ENCODE data around the gene KRTAP5-6. TPM values are rescaled to one million over a fixed set of nuclear protein-coding genes. Genes with fewer than 3 reads are reported as not detected.
"Not testable (repeated sequence)": the region's sequence is repeated elsewhere in the genome, so short reads cannot be mapped to it uniquely, and the experiment has no call there.

Gene KRTAP5-6
- total RNA-seq, 2 donors from 2014 or later = not detected

DNA sequence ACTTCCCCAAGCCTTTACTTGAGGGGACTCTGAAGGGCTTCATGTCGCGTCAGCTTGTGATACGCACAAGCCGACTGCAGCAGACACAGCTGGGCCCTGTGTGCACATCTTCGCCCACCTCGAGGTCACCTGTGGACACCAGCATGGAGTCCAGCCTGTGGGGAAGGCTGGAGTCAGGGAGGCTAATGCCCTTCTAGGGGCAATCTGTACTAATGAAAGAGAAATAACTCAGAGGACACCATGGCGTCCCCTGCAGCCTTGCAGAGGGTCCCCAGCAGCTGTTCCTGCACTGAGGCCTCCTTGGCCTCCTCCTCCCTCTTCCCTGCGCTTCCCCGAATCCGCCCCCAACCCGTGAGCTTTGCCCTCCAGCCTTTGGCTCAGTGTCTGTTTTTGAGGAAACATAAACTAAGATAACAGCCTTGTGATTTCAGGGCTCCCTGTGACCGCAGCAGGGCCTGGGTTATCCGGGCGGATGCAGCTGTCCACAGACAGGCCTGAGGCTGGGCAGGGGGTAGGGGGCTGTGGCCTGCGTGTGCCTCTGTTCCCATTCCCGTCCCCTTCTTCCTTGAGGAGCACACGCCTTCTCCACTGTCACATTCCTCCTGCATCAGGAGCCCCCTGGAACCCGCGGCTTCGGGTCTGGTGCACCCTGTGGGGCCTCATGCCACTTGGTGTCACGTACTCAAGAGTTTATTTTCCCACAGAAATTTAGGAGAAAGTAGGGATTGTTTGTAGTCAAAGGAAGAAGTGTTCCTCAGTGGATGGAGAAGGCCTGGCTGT lies 42.4 kb upstream of the KRTAP5-6 start:
- no peak overlapping the region for H3K27ac Mint-ChIP-seq
- no peak for DNase-seq
- peaks cover 13% of the 10 kb centered on the region for H3K27me3 Mint-ChIP-seq (ENCODE audit: low read depth)
- H3K4me3 Mint-ChIP-seq = no peak overlapping the region
- H3K36me3 Mint-ChIP-seq (ENCODE audit: insufficient read depth in 2 of 2) = no peaks in the 10 kb centered on the region
- H3K9me3 Mint-ChIP-seq = no peaks in the 10 kb centered on the region
- ATAC-seq (replicated peaks in 1 of 2) = no peak
- peaks cover 5% of the 10 kb centered on the region for H3K4me1 Mint-ChIP-seq (ENCODE audit: low read depth)

DNA sequence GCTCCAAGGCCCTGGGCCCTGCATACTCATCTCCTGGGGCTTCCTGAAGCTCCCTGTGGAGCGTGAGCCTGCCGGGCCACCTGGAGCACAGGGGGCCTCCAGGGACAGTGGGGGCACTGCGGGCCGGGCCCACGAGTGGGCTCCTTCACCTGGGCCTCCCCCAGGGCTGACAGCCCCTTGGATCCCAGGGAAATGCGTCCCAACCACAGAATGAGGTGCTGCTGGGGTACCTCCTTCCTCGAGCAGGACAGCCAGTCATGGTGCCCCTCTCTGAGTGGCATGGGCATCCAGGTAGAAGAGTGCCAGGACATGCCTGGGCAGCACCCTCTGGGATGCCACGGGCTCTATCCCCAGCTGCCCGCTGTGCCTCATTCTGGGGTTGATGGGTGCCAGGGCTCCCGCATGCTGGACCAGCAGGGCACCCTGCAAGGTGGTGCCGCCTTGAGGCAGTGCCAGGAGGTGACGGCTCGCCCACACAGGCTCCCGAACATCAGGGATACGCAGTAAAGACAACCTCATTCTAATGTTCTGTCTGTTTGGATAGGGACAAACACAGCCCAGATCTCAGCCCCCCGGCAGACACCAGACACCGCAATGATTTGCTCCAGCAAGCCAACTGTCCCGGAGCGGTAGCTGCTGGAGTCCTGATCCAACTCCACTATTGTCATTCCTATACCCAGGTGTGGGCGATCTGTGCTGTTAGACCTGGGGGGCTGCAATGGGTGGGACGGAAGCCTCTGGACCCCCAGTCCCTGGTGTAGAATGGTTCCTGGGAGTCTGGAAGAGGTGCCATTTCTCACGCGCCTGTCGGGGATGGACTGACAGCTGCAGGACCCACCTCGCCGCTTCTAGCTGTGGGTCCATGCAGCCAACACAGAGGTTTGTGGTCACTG lies 41.6 kb upstream of the KRTAP5-6 start:
- H3K4me1 Mint-ChIP-seq (ENCODE audit: low read depth) = peaks cover 10% of the 10 kb centered on the region
- ATAC-seq (replicated peaks in 1 of 2) = no peak
- peaks cover 22% of the 10 kb centered on the region for H3K27me3 Mint-ChIP-seq (ENCODE audit: low read depth)
- no peak overlapping the region for H3K27ac Mint-ChIP-seq
- H3K4me3 Mint-ChIP-seq = no peak overlapping the region
- H3K9me3 Mint-ChIP-seq = no peaks in the 10 kb centered on the region
- DNase-seq = no peak
- no peaks in the 10 kb centered on the region for H3K36me3 Mint-ChIP-seq (ENCODE audit: insufficient read depth in 2 of 2)

DNA sequence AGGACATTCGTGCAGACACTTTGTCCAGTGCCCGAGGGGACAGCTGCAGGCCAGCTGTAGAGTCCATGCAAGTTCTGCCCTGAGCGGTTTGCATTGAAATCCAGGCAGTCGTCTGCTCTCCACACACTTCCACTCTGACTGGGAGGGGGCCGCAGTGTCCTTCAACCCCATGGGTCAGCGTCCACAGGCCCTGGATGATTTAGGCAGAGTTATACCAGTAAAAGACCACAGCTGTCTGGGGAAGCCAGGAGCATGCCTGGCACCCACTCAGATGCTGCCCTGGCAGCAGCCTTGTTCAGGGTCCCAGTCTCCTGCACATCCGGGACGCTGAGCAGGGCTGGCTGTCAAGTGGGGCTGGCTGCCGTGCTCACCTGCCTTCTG lies 40.9 kb upstream of the KRTAP5-6 start:
- Mint-ChIP-seq H3K36me3 (ENCODE audit: insufficient read depth in 2 of 2) (no peaks in the 10 kb centered on the region), H3K4me1 (ENCODE audit: low read depth) (peaks cover 12% of the 10 kb centered on the region), H3K27ac (no peak overlapping the region), H3K27me3 (ENCODE audit: low read depth) (peaks cover 24% of the 10 kb centered on the region), H3K9me3 (no peaks in the 10 kb centered on the region), H3K4me3 (no peak overlapping the region)
- no peak for ATAC-seq (replicated peaks in 1 of 2)
- no peak for DNase-seq

DNA sequence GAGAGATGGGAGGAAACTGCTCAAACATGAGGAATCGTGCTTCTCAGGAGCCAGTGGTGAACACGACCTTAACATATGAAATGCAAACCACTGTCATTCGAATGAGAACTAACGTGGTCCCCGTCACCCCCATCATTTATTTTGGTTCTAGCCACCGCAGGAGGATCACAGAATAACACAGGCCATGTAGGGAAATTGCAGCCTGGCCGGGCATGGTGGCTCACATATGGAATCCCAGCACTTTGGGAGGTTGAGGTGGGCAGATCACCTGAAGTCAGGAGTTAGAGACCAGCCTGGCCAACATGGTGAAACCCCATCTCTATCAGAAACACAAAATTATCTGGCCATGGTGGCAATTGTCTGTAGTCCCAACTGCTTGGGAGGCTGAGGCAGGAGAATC lies 40.3 kb upstream of the KRTAP5-6 start:
- Mint-ChIP-seq H3K36me3 (ENCODE audit: insufficient read depth in 2 of 2) (no peaks in the 10 kb centered on the region), H3K27ac (no peak overlapping the region), H3K4me3 (no peak overlapping the region), H3K27me3 (ENCODE audit: low read depth) (peaks cover 24% of the 10 kb centered on the region), H3K9me3 (no peaks in the 10 kb centered on the region), H3K4me1 (ENCODE audit: low read depth) (peaks cover 12% of the 10 kb centered on the region)
- ATAC-seq (replicated peaks in 1 of 2) (no peak), DNase-seq (no peak)

DNA sequence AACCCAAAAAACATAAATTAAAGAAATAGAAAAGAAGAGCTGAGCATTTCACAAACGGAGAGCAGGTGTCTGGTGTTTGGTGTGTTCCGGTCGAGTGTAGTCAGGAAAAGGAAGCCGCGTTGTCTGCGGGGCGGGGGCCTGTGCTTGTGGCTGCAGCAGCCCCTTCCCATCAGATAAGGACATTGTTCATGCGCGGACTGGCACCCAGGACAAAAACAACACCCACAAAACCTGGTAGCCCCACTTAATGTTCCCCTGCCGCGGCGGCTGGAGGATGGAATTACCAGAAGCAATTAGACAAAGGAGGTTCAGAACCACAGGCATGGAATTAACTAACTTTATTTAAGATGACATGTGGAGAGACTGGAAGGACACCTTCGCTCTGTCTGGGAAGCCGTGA lies 37.5 kb upstream of the KRTAP5-6 start:
- Mint-ChIP-seq H3K4me3 (peak overlapping the region; percentile 51 to 62), H3K36me3 (ENCODE audit: insufficient read depth in 2 of 2) (no peaks in the 10 kb centered on the region), H3K27me3 (ENCODE audit: low read depth) (peaks cover 23% of the 10 kb centered on the region), H3K9me3 (no peaks in the 10 kb centered on the region), H3K27ac (no peak overlapping the region), H3K4me1 (ENCODE audit: low read depth) (peaks cover 12% of the 10 kb centered on the region)
- DNase-seq (no peak), ATAC-seq (replicated peaks in 1 of 2) (no peak)

DNA sequence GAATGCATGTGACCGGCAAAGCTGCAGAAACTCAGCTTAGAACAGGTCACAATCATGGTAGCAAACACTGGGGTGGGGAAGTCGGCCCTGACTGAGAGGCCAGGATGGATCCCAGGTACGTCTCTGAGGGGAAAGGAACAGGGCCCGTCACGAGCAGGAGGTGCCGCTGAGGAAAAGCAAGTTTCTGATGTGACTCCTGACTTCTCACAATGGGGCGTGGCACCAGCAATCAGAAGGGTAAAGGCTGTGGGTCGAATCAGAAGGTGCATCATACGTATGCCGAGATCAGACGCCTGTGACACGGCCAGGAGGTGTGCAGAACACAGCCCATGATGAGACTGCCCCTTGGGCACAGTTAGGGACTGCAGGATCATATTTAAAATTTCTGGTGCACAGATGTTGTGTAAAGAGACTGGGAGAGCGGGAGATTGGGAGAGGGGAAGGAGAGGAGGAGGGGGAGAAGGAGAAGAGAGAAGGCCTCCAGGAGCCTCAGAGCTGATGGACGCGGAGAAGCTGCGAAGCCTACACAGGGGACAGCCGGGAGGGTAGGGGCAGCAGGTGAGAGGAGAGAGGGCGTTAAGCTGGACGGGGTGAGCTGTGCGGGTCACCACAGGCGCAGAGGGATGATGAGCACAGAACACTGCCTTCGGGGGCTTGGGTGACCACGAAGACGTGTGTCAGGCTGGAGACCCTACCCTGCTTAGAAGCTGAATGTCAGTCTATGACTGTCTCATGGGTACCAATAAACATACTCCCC lies 36.7 kb upstream of the KRTAP5-6 start:
- no peak for ATAC-seq (replicated peaks in 1 of 2)
- no peaks in the 10 kb centered on the region for H3K36me3 Mint-ChIP-seq (ENCODE audit: insufficient read depth in 2 of 2)
- no peaks in the 10 kb centered on the region for H3K9me3 Mint-ChIP-seq
- H3K27ac Mint-ChIP-seq = no peak overlapping the region
- H3K27me3 Mint-ChIP-seq (ENCODE audit: low read depth) = peaks cover 17% of the 10 kb centered on the region
- H3K4me1 Mint-ChIP-seq (ENCODE audit: low read depth) = peaks cover 12% of the 10 kb centered on the region
- no peak overlapping the region for H3K4me3 Mint-ChIP-seq
- no peak for DNase-seq

DNA sequence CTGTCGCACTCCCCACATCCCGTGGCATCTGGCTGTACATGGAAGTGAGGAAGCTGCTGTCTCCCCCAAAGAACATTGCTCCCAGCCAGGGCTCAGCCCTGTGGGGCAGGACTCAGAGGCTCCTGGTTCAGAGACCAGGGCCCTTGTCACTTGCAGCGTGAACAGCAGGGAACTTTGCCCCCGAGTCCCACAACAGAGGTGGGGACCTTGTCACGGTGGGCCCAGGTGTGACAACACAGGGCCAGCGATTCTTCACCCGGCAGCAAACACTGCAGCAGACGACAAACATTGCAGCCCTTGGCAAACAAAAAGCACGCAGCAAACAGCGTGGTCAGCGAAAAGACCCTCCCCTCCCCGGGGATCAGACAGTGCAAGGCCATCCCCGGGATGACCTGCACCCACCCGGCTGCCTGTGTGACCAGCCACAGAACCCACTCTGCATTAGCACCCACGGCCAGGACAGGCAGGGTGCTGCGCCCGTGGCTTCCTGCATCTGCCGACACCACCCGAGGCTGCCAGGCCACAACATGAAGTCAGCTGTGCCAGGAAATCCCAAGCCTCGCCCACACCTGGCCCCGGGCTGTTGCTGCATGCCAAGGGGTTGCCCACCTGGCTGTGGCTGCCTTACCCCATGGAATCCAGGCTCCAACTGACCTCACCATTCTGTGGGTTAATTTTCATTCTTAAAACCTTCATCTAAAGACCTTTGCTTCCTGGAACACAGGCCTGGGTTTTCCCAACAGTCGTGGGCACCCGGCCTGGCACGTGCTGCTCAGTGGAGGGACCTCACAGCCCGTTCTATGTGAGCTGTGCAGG lies 35.3 kb upstream of the KRTAP5-6 start:
- Mint-ChIP-seq H3K27me3 (ENCODE audit: low read depth) (peaks cover 17% of the 10 kb centered on the region), H3K4me1 (ENCODE audit: low read depth) (peaks cover 12% of the 10 kb centered on the region)
- H3K4me3 Mint-ChIP-seq; H3K27ac Mint-ChIP-seq; H3K36me3 Mint-ChIP-seq (ENCODE audit: insufficient read depth in 2 of 2); H3K9me3 Mint-ChIP-seq; DNase-seq; ATAC-seq (replicated peaks in 1 of 2): not testable (repeated sequence)

DNA sequence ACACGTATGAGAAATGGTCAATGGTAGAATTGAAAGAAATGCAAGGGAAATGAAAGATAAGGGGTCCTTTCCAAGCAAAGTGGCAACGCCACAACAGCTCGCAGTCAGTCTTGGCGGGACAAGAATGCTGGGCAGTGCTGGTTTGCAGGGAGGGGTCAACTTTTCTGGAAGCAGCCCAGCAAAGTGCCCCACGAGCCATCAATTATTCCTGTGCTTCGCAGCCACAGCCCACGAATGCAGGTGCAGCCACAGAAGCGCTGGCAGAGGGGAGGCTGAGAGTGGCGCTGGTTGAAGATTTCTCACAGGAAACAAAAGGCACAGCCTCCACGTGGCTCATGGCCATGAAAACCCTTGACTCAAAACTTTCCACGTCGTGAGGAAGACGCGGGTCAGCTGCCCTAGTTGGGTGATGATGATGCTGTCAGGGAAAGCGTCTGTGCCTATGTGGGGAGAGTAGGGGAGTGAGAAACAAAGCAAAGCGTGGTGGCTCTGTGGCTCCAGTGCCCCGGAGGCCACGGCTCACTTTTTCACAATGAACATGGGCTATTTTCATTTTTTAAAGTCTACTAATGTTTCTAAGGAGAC lies 34.2 kb upstream of the KRTAP5-6 start:
- not testable (repeated sequence) for H3K4me3 Mint-ChIP-seq; DNase-seq; H3K36me3 Mint-ChIP-seq (ENCODE audit: insufficient read depth in 2 of 2); H3K27ac Mint-ChIP-seq; H3K9me3 Mint-ChIP-seq; ATAC-seq (replicated peaks in 1 of 2)
- Mint-ChIP-seq H3K27me3 (ENCODE audit: low read depth) (peaks cover 20% of the 10 kb centered on the region), H3K4me1 (ENCODE audit: low read depth) (peaks cover 12% of the 10 kb centered on the region)

DNA sequence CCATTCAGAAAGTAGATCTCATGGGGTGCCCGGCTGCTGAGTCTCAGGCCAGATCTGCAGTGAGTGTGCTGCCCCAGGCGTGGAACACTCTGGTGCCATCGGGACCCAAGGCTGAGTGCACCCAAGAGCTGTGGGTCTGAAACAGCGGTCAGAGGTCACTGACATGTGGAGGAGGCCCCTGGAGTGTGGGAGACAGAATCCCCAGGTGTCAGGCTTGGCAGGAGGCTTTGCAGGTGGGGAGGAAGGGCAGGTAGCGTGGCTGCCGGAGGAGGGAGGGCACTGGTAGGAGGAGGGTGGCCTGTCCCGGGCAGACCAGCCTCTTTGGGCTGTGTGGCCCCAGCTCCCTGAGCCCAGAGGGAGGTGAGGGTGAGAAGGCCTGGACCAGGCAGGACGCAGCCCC lies 31.7 kb upstream of the KRTAP5-6 start:
- no peak overlapping the region for H3K27ac Mint-ChIP-seq
- no peak for ATAC-seq (replicated peaks in 1 of 2)
- H3K36me3 Mint-ChIP-seq (ENCODE audit: insufficient read depth in 2 of 2) = no peaks in the 10 kb centered on the region
- DNase-seq = no peak
- peaks cover 30% of the 10 kb centered on the region for H3K27me3 Mint-ChIP-seq (ENCODE audit: low read depth)
- no peak overlapping the region for H3K4me3 Mint-ChIP-seq
- H3K9me3 Mint-ChIP-seq = peaks cover 0 to under 1% of the 10 kb centered on the region in 2 donors
- peaks cover 3% of the 10 kb centered on the region for H3K4me1 Mint-ChIP-seq (ENCODE audit: low read depth)

DNA sequence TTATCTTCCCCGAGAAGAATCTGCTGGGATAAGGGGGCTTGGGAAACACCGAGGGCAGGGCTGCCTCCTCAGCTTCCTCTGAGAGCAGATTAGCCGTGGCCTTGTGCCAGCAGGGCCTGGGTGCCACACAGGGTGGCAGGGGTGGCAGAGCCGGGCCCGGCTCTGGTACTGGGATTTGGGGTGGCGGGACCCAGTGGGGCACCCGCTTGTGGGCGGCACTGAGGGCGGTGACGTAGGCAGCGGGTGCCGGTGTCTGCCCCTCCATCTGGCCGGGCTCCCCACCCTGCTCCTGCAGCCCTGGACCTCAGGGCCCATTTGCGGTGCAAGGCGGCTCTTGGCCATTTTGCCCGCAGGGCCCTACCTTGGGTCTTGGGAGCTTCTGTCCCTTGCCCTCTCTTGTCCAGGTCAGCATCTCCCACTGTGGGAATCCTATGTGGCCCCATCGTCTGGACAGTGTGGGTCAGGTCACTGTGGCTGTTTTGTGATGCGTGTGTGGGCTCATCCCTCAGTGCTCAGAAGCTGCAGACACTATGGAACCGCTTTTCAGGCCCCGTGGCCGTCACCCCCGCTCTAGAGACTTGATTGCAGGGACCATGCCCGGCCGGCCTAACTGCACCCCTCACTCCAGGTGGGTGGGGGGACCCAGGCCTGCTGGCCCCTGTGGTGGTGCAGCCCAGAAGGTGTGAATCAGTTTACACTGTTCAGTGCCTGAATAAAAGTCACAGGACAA lies 29.7 kb upstream of the KRTAP5-6 start:
- Mint-ChIP-seq H3K36me3 (ENCODE audit: insufficient read depth in 2 of 2) (no peaks in the 10 kb centered on the region), H3K27me3 (ENCODE audit: low read depth) (peaks cover 30% of the 10 kb centered on the region), H3K27ac (no peak overlapping the region), H3K4me3 (no peak overlapping the region), H3K4me1 (ENCODE audit: low read depth) (no peaks in the 10 kb centered on the region), H3K9me3 (peaks cover 0 to 3% of the 10 kb centered on the region in 2 donors)
- ATAC-seq (replicated peaks in 1 of 2) = no peak
- no peak for DNase-seq

DNA sequence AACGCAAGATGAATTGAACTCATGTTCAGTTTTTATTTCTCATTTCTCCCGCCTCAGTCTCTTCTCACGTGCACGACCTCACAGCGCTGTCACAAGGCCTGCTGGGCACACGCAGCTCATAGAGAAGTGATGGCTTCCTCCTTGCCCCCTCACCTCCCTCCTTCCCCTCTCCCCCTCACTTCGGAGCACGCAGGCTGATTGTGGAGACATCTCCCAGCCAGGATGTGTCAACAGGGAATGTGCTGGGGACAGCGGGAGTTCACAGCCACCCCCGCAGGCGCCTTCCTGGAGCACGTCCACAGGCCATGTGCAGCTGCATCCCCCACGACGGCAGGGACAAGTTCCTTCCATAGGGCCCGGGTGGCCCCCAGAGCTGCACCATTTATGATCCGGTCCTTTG lies 29.1 kb upstream of the KRTAP5-6 start:
- DNase-seq (no peak), ATAC-seq (replicated peaks in 1 of 2) (no peak)
- no peak overlapping the region for H3K27ac Mint-ChIP-seq
- H3K36me3 Mint-ChIP-seq (ENCODE audit: insufficient read depth in 2 of 2) = no peaks in the 10 kb centered on the region
- peaks cover 35% of the 10 kb centered on the region for H3K27me3 Mint-ChIP-seq (ENCODE audit: low read depth)
- H3K4me1 Mint-ChIP-seq (ENCODE audit: low read depth) = no peaks in the 10 kb centered on the region
- H3K4me3 Mint-ChIP-seq = no peak overlapping the region
- H3K9me3 Mint-ChIP-seq = peaks cover 0 to 3% of the 10 kb centered on the region in 2 donors
